Fibroblast of skin of right quadriceps (primary cell): Measurements from ENCODE around the gene CCDC112.
A peak's percentile ranks its signal among the peaks of the same experiment; 100 is the strongest.

Experiments
- DNase-seq: peaks from one replicate; pipeline ENCODE4 v3.0.0-alpha.2; 2013

CCDC112 gene

GRCh38 chr5:115317320-115317719 is 20.9 kb upstream of the CCDC112 start:
- no peak for DNase-seq

- DNase-seq = no peak
These were observed 17.2 kb upstream of the CCDC112 start for GRCh38 chr5:115313632-115314031.

GRCh38 chr5:115313052-115313451 is 16.6 kb upstream of the CCDC112 start:
- no peak for DNase-seq

- DNase-seq = peak; percentile 60
These were observed 13.4 kb upstream of the CCDC112 start for GRCh38 chr5:115309751-115310370.

- DNase-seq = no peak
These were observed 12.4 kb upstream of the CCDC112 start for GRCh38 chr5:115308815-115309214.

- no peak for DNase-seq
These were observed 9.6 kb upstream of the CCDC112 start for GRCh38 chr5:115306011-115306536.

- no peak for DNase-seq
These were observed 8.0 kb upstream of the CCDC112 start for GRCh38 chr5:115304496-115304895.

- DNase-seq = no peak
These were observed 2.4 kb upstream of the CCDC112 start for GRCh38 chr5:115298811-115299210.

- no peak for DNase-seq
These were observed 577 bp upstream of the CCDC112 start for GRCh38 chr5:115297031-115297430.

GRCh38 chr5:115295777-115296123 is 704 bp downstream of the CCDC112 start:
- no peak for DNase-seq

GRCh38 chr5:115291397-115291796 is 5.1 kb downstream of the CCDC112 start:
- DNase-seq = no peak

- DNase-seq = no peak
These were observed 7.3 kb downstream of the CCDC112 start for GRCh38 chr5:115289104-115289503.

- no peak for DNase-seq
These were observed 12.4 kb downstream of the CCDC112 start for GRCh38 chr5:115284021-115284420.

- DNase-seq = no peak
These were observed 14.3 kb downstream of the CCDC112 start for GRCh38 chr5:115282131-115282530.

GRCh38 chr5:115274584-115274983 is 21.9 kb downstream of the CCDC112 start:
- DNase-seq = no peak

- no peak for DNase-seq
These were observed 24.0 kb downstream of the CCDC112 start for GRCh38 chr5:115272297-115272958.

- no peak for DNase-seq
These were observed 25.0 kb downstream of the CCDC112 start for GRCh38 chr5:115271295-115272050.

- peak; percentile 53 for DNase-seq
These were observed 28.8 kb downstream of the CCDC112 start for GRCh38 chr5:115267617-115268016.

- no peak for DNase-seq
These were observed 31.2 kb downstream of the CCDC112 start for GRCh38 chr5:115265220-115265619.

GRCh38 chr5:115264786-115265185 is 31.7 kb downstream of the CCDC112 start:
- DNase-seq = no peak

- no peak for DNase-seq
These were observed 33.4 kb downstream of the CCDC112 start for GRCh38 chr5:115263078-115263380.

GRCh38 chr5:115262321-115263077 is 34.0 kb downstream of the CCDC112 start, which contains the start of gene PGGT1B:
Gene PGGT1B (minus strand): TSS chr5:115262877. CDS start chr5:115262851, 26 bp downstream.
- peak; percentile 71 for DNase-seq

GRCh38 chr5:115262011-115262320 is 34.5 kb downstream of the CCDC112 start:
- DNase-seq = peak; percentile 15
